DOHH2 (cell line): ENCODE results near the gene AKAP13.

ENCODE experiments used
- H3F3A ChIP-seq: fragments of 200-600 bp; sonication (generic), shearing (Covaris generic); 2 replicates; pipeline ENCODE4 v1.6.0; 2016; ENCODE audit warnings: antibody characterized with exemption, mild to moderate bottlenecking; ENCODE audit not compliant: control insufficient read depth, insufficient read depth
- H3K27ac ChIP-seq: fragments of 200-600 bp; sonication (generic); 2 replicates; pipeline ENCODE4 v1.5.1; 2014; ENCODE audit warnings: low read depth, mild to moderate bottlenecking, low read length, moderate library complexity
- H3K27me3 ChIP-seq: fragments of 200-600 bp; sonication (generic); 2 replicates; pipeline ENCODE4 v1.6.1; 2014; ENCODE audit warnings: mild to moderate bottlenecking, low read length, mixed read lengths; ENCODE audit not compliant: control insufficient read depth
- H3K36me3 ChIP-seq: fragments of 200-600 bp; sonication (generic); 2 replicates; pipeline ENCODE4 v1.6.1; 2014; ENCODE audit warnings: mild to moderate bottlenecking, low read length, moderate library complexity, mixed read lengths; ENCODE audit not compliant: control insufficient read depth
- H3K4me1 ChIP-seq: fragments of 200-600 bp; sonication (generic); 2 replicates; pipeline ENCODE4 v1.6.1; 2014; ENCODE audit warnings: mild to moderate bottlenecking, low read length, mixed read lengths; ENCODE audit not compliant: control insufficient read depth
- H3K4me2 ChIP-seq: fragments of 200-600 bp; sonication (generic); 2 replicates; pipeline ENCODE4 v1.6.0; 2014; ENCODE audit warnings: mild to moderate bottlenecking, low read length, moderate library complexity
- H3K4me3 ChIP-seq: fragments of 200-600 bp; sonication (generic); 2 replicates; pipeline ENCODE4 v1.5.1; 2014; ENCODE audit warnings: mild to moderate bottlenecking, low read length, mixed read lengths
- H3K79me2 ChIP-seq: fragments of 200-600 bp; sonication (generic); 2 replicates; pipeline ENCODE4 v1.6.1; 2014; ENCODE audit warnings: mild to moderate bottlenecking, low read length, mixed read lengths; ENCODE audit not compliant: control insufficient read depth
- H3K9me2 ChIP-seq: fragments of 200-600 bp; sonication (generic); replicated peaks from 2 replicates; pipeline ENCODE4 v1.6.1; 2014; ENCODE audit warnings: mild to moderate bottlenecking, low read length, mixed read lengths; ENCODE audit not compliant: control insufficient read depth
- H3K9me3 ChIP-seq: fragments of 200-600 bp; sonication (generic); 2 replicates; pipeline ENCODE4 v1.6.1; 2014; ENCODE audit warnings: antibody characterized with exemption, low read length, mixed read lengths; ENCODE audit not compliant: control insufficient read depth, insufficient read depth
- H4K20me1 ChIP-seq: fragments of 200-600 bp; sonication (generic); 2 replicates; pipeline ENCODE4 v1.6.0; 2014; ENCODE audit warnings: low read depth, mild to moderate bottlenecking, antibody characterized with exemption, low read length, moderate library complexity; ENCODE audit not compliant: control insufficient read depth, insufficient read depth
- EZH2phosphoT487 ChIP-seq: fragments of 200-600 bp; sonication (generic); IDR thresholded peaks from 2 replicates; pipeline ENCODE4 v1.6.1; 2017; ENCODE audit warnings: borderline replicate concordance, mild to moderate bottlenecking, antibody characterized with exemption, low read length, moderate library complexity, mixed read lengths
- TF ChIP-seq, protein P1 (sequence below): fragments of 200-600 bp; sonication (generic); IDR thresholded peaks from one replicate; pipeline ENCODE4 v1.5.1; 2014; ENCODE audit warnings: antibody characterized with exemption, mild to moderate bottlenecking, low read depth, low read length; ENCODE audit not compliant: poor library complexity, severe bottlenecking

The AKAP13 gene

DNA sequence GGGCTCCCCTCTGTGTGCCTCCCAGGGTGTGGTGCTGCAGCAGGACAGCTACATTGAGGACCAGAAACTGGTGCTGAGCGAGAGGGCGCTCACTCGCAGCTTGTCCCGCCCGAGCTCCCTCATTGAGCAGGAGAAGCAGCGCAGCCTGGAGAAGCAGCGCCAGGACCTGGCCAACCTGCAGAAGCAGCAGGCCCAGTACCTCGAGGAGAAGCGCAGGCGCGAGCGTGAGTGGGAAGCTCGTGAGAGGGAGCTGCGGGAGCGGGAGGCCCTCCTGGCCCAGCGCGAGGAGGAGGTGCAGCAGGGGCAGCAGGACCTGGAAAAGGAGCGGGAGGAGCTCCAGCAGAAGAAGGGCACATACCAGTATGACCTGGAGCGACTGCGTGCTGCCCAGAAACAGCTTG, 360.6 kb downstream of the AKAP13 start:
- Histone ChIP-seq H3K36me3 (peaks cover 91% of the 10 kb centered on the region), H3K4me2 (no peak overlapping the region), H3K27ac (no peak overlapping the region), H3K4me3 (no peak overlapping the region), H3K27me3 (no peaks in the 10 kb centered on the region), H3K79me2 (no peaks in the 10 kb centered on the region), H4K20me1 (no peaks in the 10 kb centered on the region), H3K4me1 (no peaks in the 10 kb centered on the region), H3F3A (peaks cover 8% of the 10 kb centered on the region; the same call in 1 of the 2 replicates), H3K9me2 (no peaks in the 10 kb centered on the region), H3K9me3 (no peaks in the 10 kb centered on the region)
- TF ChIP-seq, protein P1, sequence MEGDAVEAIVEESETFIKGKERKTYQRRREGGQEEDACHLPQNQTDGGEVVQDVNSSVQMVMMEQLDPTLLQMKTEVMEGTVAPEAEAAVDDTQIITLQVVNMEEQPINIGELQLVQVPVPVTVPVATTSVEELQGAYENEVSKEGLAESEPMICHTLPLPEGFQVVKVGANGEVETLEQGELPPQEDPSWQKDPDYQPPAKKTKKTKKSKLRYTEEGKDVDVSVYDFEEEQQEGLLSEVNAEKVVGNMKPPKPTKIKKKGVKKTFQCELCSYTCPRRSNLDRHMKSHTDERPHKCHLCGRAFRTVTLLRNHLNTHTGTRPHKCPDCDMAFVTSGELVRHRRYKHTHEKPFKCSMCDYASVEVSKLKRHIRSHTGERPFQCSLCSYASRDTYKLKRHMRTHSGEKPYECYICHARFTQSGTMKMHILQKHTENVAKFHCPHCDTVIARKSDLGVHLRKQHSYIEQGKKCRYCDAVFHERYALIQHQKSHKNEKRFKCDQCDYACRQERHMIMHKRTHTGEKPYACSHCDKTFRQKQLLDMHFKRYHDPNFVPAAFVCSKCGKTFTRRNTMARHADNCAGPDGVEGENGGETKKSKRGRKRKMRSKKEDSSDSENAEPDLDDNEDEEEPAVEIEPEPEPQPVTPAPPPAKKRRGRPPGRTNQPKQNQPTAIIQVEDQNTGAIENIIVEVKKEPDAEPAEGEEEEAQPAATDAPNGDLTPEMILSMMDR = no peak
- no peak for TF ChIP-seq EZH2phosphoT487

DNA sequence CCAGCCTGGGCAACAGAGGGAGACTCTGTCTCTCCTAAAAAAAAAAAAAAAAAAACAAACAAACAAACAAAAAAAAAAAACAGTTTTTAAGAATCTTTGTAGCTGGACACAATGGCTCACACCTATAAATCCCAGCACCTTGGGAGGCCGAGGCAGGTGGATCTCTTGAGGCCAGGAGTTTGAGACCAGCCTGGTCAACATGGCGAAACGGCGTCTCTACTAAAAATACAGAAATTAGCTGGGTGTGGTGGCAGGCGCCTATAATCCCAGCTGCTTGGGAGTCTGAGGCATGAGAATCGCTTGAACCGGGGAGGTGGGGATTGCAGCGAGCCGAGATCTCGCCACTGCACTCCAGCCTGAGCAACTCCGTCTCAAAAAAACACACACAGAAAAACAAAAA, 361.3 kb downstream of the AKAP13 start:
- no peak overlapping the region for H3K27ac ChIP-seq
- no peaks in the 10 kb centered on the region for H3K9me2 ChIP-seq
- H3K4me2 ChIP-seq = no peak overlapping the region
- H3K4me3 ChIP-seq = no peak overlapping the region
- H3K36me3 ChIP-seq = peaks cover 91% of the 10 kb centered on the region
- no peaks in the 10 kb centered on the region for H4K20me1 ChIP-seq
- peaks cover 8% of the 10 kb centered on the region; the same call in 1 of the 2 replicates for H3F3A ChIP-seq
- no peaks in the 10 kb centered on the region for H3K79me2 ChIP-seq
- no peaks in the 10 kb centered on the region for H3K4me1 ChIP-seq
- TF ChIP-seq, protein P1 = no peak
- TF ChIP-seq EZH2phosphoT487 = no peak
- H3K27me3 ChIP-seq = no peaks in the 10 kb centered on the region
- no peaks in the 10 kb centered on the region for H3K9me3 ChIP-seq

DNA sequence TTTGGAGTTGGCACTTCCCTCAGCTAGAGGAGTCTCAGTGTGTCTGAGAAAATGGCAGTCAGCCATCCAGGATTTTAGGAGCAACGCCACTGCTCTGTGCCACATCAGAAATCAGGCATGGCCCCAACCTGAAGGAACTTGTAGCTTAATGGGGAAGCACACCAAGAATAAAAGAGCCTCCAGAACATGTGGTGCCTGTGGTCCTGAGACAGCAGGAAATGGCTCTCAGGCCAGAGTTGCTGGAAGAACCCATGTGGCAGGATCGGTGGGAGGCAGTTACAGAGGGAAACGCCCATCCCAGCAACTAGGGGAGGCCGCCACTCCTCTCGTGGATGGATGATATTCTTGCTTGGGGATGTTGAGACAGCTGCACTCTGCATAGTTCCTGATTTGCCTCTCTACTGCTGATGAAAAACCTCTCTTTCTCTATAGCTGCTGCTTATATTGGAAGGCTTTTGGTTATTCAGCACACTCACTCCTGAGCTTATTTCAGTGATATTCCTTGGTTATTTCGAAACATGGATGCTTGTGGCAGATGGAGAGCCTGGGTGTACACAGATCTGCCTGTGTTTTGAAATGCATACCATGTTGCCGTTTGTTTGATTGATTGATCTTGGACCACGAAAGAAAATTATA, 361.9 kb downstream of the AKAP13 start:
- TF ChIP-seq EZH2phosphoT487 = no peak
- TF ChIP-seq, protein P1 = no peak
- H3K79me2 ChIP-seq = no peaks in the 10 kb centered on the region
- H3K9me2 ChIP-seq = no peaks in the 10 kb centered on the region
- no peaks in the 10 kb centered on the region for H4K20me1 ChIP-seq
- no peak overlapping the region for H3K4me3 ChIP-seq
- peaks cover 91% of the 10 kb centered on the region for H3K36me3 ChIP-seq
- no peaks in the 10 kb centered on the region for H3K27me3 ChIP-seq
- H3K27ac ChIP-seq = no peak overlapping the region
- peaks cover 8% of the 10 kb centered on the region; the same call in 1 of the 2 replicates for H3F3A ChIP-seq
- no peaks in the 10 kb centered on the region for H3K9me3 ChIP-seq
- H3K4me2 ChIP-seq = no peak overlapping the region
- H3K4me1 ChIP-seq = no peaks in the 10 kb centered on the region
